NB4 (cell line): ENCODE data around the gene ESYT1.

Experiments used
- DNase-seq: peaks from one replicate; pipeline ENCODE4 v3.0.0; 2010; ENCODE audit warnings: low read depth
- H3K4me3 ChIP-seq: one replicate; pipeline ENCODE4 v1.5.1; 2011; ENCODE audit warnings: mild to moderate bottlenecking, low read depth, low read length, moderate library complexity
- CTCF ChIP-seq: IDR thresholded peaks from one replicate; pipeline ENCODE4 v1.5.1; 2012; ENCODE audit warnings: low read depth, low read length
- MAX ChIP-seq: IDR thresholded peaks from 2 replicates; pipeline ENCODE4 v1.6.1; 2011; ENCODE audit warnings: low read depth, low read length
- MYC ChIP-seq: IDR thresholded peaks from 2 replicates; pipeline ENCODE4 v1.6.1; 2011; ENCODE audit warnings: low read depth, low read length
- POLR2A ChIP-seq: IDR thresholded peaks from 2 replicates; pipeline ENCODE4 v1.6.1; 2011; ENCODE audit warnings: mild to moderate bottlenecking; ENCODE audit not compliant: insufficient read length; ENCODE audit errors: extremely low read depth

The ESYT1 gene

GRCh38 chr12:56163533-56164344 is 35.7 kb downstream of the ESYT1 start:
- no peak for DNase-seq
- H3K4me3 ChIP-seq = no peak overlapping the region
- TF ChIP-seq MYC (no peak), POLR2A (no peak), MAX (no peak), CTCF (no peak)

- TF ChIP-seq MYC = no peak
- TF ChIP-seq CTCF = no peak
- TF ChIP-seq MAX = no peak
- no peak for TF ChIP-seq POLR2A
- no peak overlapping the region for H3K4me3 ChIP-seq
- DNase-seq = no peak
Observed at GRCh38 chr12:56164345-56164729, 36.3 kb downstream of the ESYT1 start.

GRCh38 chr12:56165369-56165768 is 37.3 kb downstream of the ESYT1 start:
- TF ChIP-seq MAX = no peak
- no peak for DNase-seq
- no peak overlapping the region for H3K4me3 ChIP-seq

GRCh38 chr12:56169229-56169759 is 41.2 kb downstream of the ESYT1 start:
- no peak for DNase-seq
- H3K4me3 ChIP-seq = no peak overlapping the region
- TF ChIP-seq CTCF (no peak), MAX (no peak), POLR2A (no peak)

- no peak overlapping the region for H3K4me3 ChIP-seq
- TF ChIP-seq POLR2A = no peak
- TF ChIP-seq MYC = no peak
- no peak for TF ChIP-seq MAX
- no peak for TF ChIP-seq CTCF
- DNase-seq = no peak
Observed at GRCh38 chr12:56172839-56173238, 44.8 kb downstream of the ESYT1 start.

GRCh38 chr12:56178347-56178746 is 50.3 kb downstream of the ESYT1 start:
- no peak overlapping the region for H3K4me3 ChIP-seq
- TF ChIP-seq CTCF = no peak
- TF ChIP-seq MAX = no peak
- no peak for TF ChIP-seq MYC
- no peak for TF ChIP-seq POLR2A
- DNase-seq = no peak
